Esophagus squamous epithelium (tissue), 4 donors: Measurements from ENCODE around the gene FOXI1.

Experiments
- CTCF ChIP-seq, 6 experiments: fragments of 450-650 bp in 4 of 6; fragments of 200-600 bp in 2 of 6; sonication (generic) in 2 of 6; IDR thresholded peaks; one replicate each; pipeline ENCODE4 v1.5.1; 2016 to 2019; ENCODE audit warnings: antibody characterized with exemption in 6 of 6, mild to moderate bottlenecking in 4 of 6, moderate library complexity in 4 of 6
- POLR2A ChIP-seq, 4 donors: fragments of 450-650 bp; IDR thresholded peaks; one replicate each; pipeline ENCODE4 v1.6.1; 2017; ENCODE audit warnings: antibody characterized with exemption in 4 of 4, mild to moderate bottlenecking in 4 of 4, moderate library complexity in 3 of 4

GRCh38 chr5:170100066-170100943, 5.4 kb upstream of the FOXI1 start:
- peak; percentile 59 to 69 (median 62) for TF ChIP-seq CTCF (IDR thresholded peaks at IDR 0.05)
- no peak for TF ChIP-seq POLR2A (IDR thresholded peaks at IDR 0.05)
